Breast epithelium (tissue), 3 donors: Measurements from ENCODE around the gene BCAS1.

ENCODE experiments used
- POLR2AphosphoS5 ChIP-seq, 3 donors: sonication (generic); formaldehyde crosslinking; IDR thresholded peaks; one replicate each; pipeline ENCODE4 v1.6.1; 2017; ENCODE audit warnings: antibody characterized with exemption in 3 of 3
- TF ChIP-seq, protein P1 (sequence below), 3 donors: fragments of 450-650 bp; IDR thresholded peaks; one replicate each; pipeline ENCODE4 v1.5.1; 2016 to 2017; ENCODE audit warnings: antibody characterized with exemption in 3 of 3, mild to moderate bottlenecking in 3 of 3, moderate library complexity in 3 of 3

DNA sequence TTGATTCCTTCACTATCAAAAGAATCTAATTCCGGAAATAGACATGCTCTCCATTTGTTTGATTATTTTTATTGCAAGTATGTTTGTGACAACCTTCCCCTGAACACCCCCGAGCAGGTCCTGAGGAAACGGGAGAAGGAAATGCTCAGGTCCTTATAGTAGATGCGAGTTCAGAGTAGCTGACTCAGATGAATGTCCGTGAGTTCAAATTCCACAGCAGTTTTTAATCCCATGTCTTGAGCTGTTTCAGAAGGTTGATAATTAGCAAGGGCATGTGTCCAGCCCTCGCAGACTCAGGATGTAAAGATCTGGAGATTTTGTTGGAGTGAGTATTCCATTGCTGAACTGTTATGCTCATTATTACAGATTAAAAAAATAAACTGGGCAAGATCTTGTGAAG lies 169.3 kb downstream of the BCAS1 start:
- TF ChIP-seq, protein P1, sequence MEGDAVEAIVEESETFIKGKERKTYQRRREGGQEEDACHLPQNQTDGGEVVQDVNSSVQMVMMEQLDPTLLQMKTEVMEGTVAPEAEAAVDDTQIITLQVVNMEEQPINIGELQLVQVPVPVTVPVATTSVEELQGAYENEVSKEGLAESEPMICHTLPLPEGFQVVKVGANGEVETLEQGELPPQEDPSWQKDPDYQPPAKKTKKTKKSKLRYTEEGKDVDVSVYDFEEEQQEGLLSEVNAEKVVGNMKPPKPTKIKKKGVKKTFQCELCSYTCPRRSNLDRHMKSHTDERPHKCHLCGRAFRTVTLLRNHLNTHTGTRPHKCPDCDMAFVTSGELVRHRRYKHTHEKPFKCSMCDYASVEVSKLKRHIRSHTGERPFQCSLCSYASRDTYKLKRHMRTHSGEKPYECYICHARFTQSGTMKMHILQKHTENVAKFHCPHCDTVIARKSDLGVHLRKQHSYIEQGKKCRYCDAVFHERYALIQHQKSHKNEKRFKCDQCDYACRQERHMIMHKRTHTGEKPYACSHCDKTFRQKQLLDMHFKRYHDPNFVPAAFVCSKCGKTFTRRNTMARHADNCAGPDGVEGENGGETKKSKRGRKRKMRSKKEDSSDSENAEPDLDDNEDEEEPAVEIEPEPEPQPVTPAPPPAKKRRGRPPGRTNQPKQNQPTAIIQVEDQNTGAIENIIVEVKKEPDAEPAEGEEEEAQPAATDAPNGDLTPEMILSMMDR (IDR thresholded peaks at IDR 0.05) = no peak
- TF ChIP-seq POLR2AphosphoS5 (IDR thresholded peaks at IDR 0.05) = no peak
